ENCODE measurements around the gene FLACC1. TPM values are rescaled to one million over a fixed set of nuclear protein-coding genes. Genes with fewer than 3 reads are reported as not detected.

Gene FLACC1
- total and polyA plus RNA-seq, 2 of the 8 experiments (the other 6 are each of a cell fraction or from before 2014, with no cell fraction given) = 0.58 TPM; not detected in 1

DNA sequence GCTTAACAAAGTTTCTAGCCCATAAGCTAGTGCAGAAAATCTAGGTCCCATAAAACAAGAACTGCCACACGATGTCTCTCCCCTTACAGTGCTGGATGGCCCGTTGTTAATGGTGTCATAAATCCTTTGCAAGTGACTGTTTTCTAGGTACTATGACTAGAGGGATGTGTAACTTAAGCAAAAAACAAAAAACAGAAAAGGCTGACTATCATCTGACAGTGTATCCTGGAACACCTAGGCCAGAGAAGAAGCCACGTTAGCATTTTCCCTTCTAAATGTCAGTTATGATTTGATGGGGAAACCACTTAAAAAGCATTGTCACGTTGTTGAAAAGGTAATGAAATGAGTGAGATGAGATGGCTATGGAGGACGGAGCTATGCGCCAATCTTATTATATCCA lies 94.4 kb downstream of the FLACC1 start:
- H3K56ac ChIP-seq (replicated peaks; ENCODE audit: insufficient read length, low read depth, low read length) = no peak overlapping the region
- WGBS, 2 experiments (ENCODE audit: extremely low coverage in 1 of 2, insufficient coverage in 1 of 2, insufficient read length in 1 of 2, insufficient replicate concordance in 2 of 2, low coverage in 1 of 2, low lambda C conversion rate in 2 of 2, missing lambda C conversion rate in 1 of 2) = 87% methylated on average over 6 of the region's 6 CpGs; no CpG with 5 or more reads in 1 of the 2 experiments
- no peak overlapping the region for H2BK5ac ChIP-seq (ENCODE audit: low read depth, low read length)
- no peak overlapping the region for H3K4me2 ChIP-seq (ENCODE audit: insufficient read depth in 1 of 2, low read depth in 2 of 2, low read length in 2 of 2)
- no peaks in the 10 kb centered on the region for H3K27me3 ChIP-seq (replicated peaks in 1 of 4; ENCODE audit: control insufficient read depth in 3 of 4, extremely low read depth in 1 of 4, insufficient read depth in 3 of 4, low read length in 3 of 4)
- H2BK12ac ChIP-seq (ENCODE audit: low read depth, low read length) = no peak overlapping the region
- H3K79me1 ChIP-seq (ENCODE audit: low read depth, low read length) = no peaks in the 10 kb centered on the region
- H3K4me1 ChIP-seq (replicated peaks in 1 of 4; ENCODE audit: control insufficient read depth in 3 of 4, insufficient read depth in 4 of 4, low read length in 3 of 4) = peaks cover 0 to 6% (median 5%) of the 10 kb centered on the region in 4 experiments; a peak in 6 of 7 replicates
- no peak overlapping the region for H4K8ac ChIP-seq (ENCODE audit: extremely low read depth, insufficient read depth, low read length)
- no peak overlapping the region for H2BK15ac ChIP-seq (ENCODE audit: low read length)
- no peak overlapping the region for H2BK20ac ChIP-seq (ENCODE audit: low read length)
- no peaks in the 10 kb centered on the region for H3K9me3 ChIP-seq (ENCODE audit: insufficient read depth in 2 of 2, low read depth in 1 of 2, low read length in 1 of 2)
- no peak overlapping the region for H4K5ac ChIP-seq (ENCODE audit: insufficient read length, low read depth, low read length)
- H3K36me3 ChIP-seq (ENCODE audit: control insufficient read depth in 2 of 4, insufficient read depth in 4 of 4, low read length in 3 of 4) = no peaks in the 10 kb centered on the region
- no peaks in the 10 kb centered on the region for H3K79me2 ChIP-seq (ENCODE audit: control insufficient read depth in 1 of 2, insufficient read depth in 2 of 2, low read length in 2 of 2)
- H4K20me1 ChIP-seq (replicated peaks in 1 of 2; ENCODE audit: control insufficient read depth in 1 of 2, insufficient read depth in 2 of 2, low read length in 2 of 2) = no peaks in the 10 kb centered on the region
- FAIRE-seq (no peak), DNase-seq (ENCODE audit: low read depth in 1 of 2, low spot score in 2 of 2) (no peak)
- H3K9ac ChIP-seq (replicated peaks in 1 of 4; ENCODE audit: extremely low read depth in 1 of 4, low read depth in 3 of 4, low read length in 3 of 4) = no peak overlapping the region
- no peak overlapping the region for H3K27ac ChIP-seq (ENCODE audit: low read depth, low read length)
- no peak overlapping the region for H2BK120ac ChIP-seq (replicated peaks; ENCODE audit: low read depth, low read length)
- no peak overlapping the region for H3K14ac ChIP-seq (ENCODE audit: insufficient read length)
- no peak overlapping the region for H3K18ac ChIP-seq (ENCODE audit: extremely low read depth, low read length)
- no peak overlapping the region for H3K23ac ChIP-seq (ENCODE audit: insufficient read length)
- H2AK5ac ChIP-seq (ENCODE audit: low read depth, low read length) = no peak overlapping the region
- no peak overlapping the region for H3K4ac ChIP-seq (replicated peaks; ENCODE audit: insufficient read length, low read depth, low read length)
- no peak overlapping the region for H2AFZ ChIP-seq (ENCODE audit: low read length)
- POLR2A ChIA-PET (ENCODE audit: partially characterized antibody) = no interaction called here
- H4K91ac ChIP-seq (replicated peaks; ENCODE audit: insufficient read length, low read length) = no peak overlapping the region
- no peak overlapping the region for H3K4me3 ChIP-seq (ENCODE audit: extremely low read depth in 1 of 4, insufficient read depth in 2 of 4, low read depth in 3 of 4, low read length in 4 of 4)
- CTCF ChIA-PET (ENCODE audit: partially characterized antibody) = interaction anchor here (0.9 to 2.0 kb wide), 2 partner anchors 31 to 101 kb away, joined by 3 to 5 read pairs; no protein-coding TSS in a partner anchor
- H3K23me2 ChIP-seq (ENCODE audit: low read depth, low read length) = no peaks in the 10 kb centered on the region
- no peak for TF ChIP-seq JUND (IDR thresholded peaks at IDR 0.05; ENCODE audit: low read length)
- TF ChIP-seq, protein P1, sequence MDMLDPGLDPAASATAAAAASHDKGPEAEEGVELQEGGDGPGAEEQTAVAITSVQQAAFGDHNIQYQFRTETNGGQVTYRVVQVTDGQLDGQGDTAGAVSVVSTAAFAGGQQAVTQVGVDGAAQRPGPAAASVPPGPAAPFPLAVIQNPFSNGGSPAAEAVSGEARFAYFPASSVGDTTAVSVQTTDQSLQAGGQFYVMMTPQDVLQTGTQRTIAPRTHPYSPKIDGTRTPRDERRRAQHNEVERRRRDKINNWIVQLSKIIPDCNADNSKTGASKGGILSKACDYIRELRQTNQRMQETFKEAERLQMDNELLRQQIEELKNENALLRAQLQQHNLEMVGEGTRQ (IDR thresholded peaks at IDR 0.05; ENCODE audit: low read length) = no peak
- TF ChIP-seq, protein P2, sequence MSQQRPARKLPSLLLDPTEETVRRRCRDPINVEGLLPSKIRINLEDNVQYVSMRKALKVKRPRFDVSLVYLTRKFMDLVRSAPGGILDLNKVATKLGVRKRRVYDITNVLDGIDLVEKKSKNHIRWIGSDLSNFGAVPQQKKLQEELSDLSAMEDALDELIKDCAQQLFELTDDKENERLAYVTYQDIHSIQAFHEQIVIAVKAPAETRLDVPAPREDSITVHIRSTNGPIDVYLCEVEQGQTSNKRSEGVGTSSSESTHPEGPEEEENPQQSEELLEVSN (IDR thresholded peaks at IDR 0.05) = no peak
- no peak for TF ChIP-seq ZNF274 (IDR thresholded peaks at IDR 0.05; ENCODE audit: borderline replicate concordance, extremely low read depth, low read length)
- no peak for TF ChIP-seq SUZ12 (IDR thresholded peaks at IDR 0.05; ENCODE audit: low read length)
- TF ChIP-seq RAD21 (IDR thresholded peaks at IDR 0.05 in 1 of 2, conservative IDR thresholded peaks at IDR 0.05 in 1 of 2; ENCODE audit: low read depth in 2 of 2, low read length in 2 of 2) = no peak
- TF ChIP-seq GTF2F1 (IDR thresholded peaks at IDR 0.05; ENCODE audit: borderline replicate concordance, low read depth, low read length) = no peak
- TF ChIP-seq TEAD4 (IDR thresholded peaks at IDR 0.05; ENCODE audit: low read depth, low read length) = no peak

Measured in H1 (cell line).